ENCODE results near the gene U2SURP.
A peak's percentile ranks its signal among the peaks of the same experiment; 100 is the strongest.

The U2SURP gene

GRCh38 chr3:142998439-142998838 lies 2.9 kb upstream of the U2SURP start:
- no peak for TF ChIP-seq CTCF (IDR thresholded peaks at IDR 0.05; ENCODE audit: control insufficient read depth, extremely low read depth, insufficient read depth)
- no peak overlapping the region for H3K4me3 ChIP-seq (ENCODE audit: low read depth, low read length)
- no peak for DNase-seq (ENCODE audit: low read depth)

- H3K4me3 ChIP-seq (ENCODE audit: low read depth, low read length), result peak overlapping the region; percentile 92
- no peak for DNase-seq (ENCODE audit: low read depth)
- no peak for TF ChIP-seq CTCF (IDR thresholded peaks at IDR 0.05; ENCODE audit: control insufficient read depth, extremely low read depth, insufficient read depth)
Measured at GRCh38 chr3:142999881-143000280, 1.5 kb upstream of the U2SURP start.

GRCh38 chr3:143000528-143000927 lies 842 bp upstream of the U2SURP start:
- no peak for TF ChIP-seq CTCF (IDR thresholded peaks at IDR 0.05; ENCODE audit: control insufficient read depth, extremely low read depth, insufficient read depth)
- peak overlapping the region; percentile 92 for H3K4me3 ChIP-seq (ENCODE audit: low read depth, low read length)
- no peak for DNase-seq (ENCODE audit: low read depth)

GRCh38 chr3:143001034-143001368 lies 369 bp upstream of the U2SURP start:
- TF ChIP-seq CTCF (IDR thresholded peaks at IDR 0.05; ENCODE audit: control insufficient read depth, extremely low read depth, insufficient read depth), result no peak
- H3K4me3 ChIP-seq (ENCODE audit: low read depth, low read length), result peak overlapping the region; percentile 92
- no peak for DNase-seq (ENCODE audit: low read depth)

- DNase-seq (ENCODE audit: low read depth), result no peak
- TF ChIP-seq CTCF (IDR thresholded peaks at IDR 0.05; ENCODE audit: control insufficient read depth, extremely low read depth, insufficient read depth), result no peak
Measured at GRCh38 chr3:143002083-143002712, 828 bp downstream of the U2SURP start.

GRCh38 chr3:143002727-143003126 lies 1.4 kb downstream of the U2SURP start:
- H3K4me3 ChIP-seq (ENCODE audit: low read depth, low read length), result peak overlapping the region; percentile 92
- DNase-seq (ENCODE audit: low read depth), result no peak
- no peak for TF ChIP-seq CTCF (IDR thresholded peaks at IDR 0.05; ENCODE audit: control insufficient read depth, extremely low read depth, insufficient read depth)

More at GRCh38 chr3:143002083-143002712, 828 bp downstream of the U2SURP start:
- H3K4me3 ChIP-seq (ENCODE audit: low read depth, low read length), result peak overlapping the region; percentile 92

- DNase-seq (ENCODE audit: low read depth), result no peak
- no peak for TF ChIP-seq CTCF (IDR thresholded peaks at IDR 0.05; ENCODE audit: control insufficient read depth, extremely low read depth, insufficient read depth)
- H3K4me3 ChIP-seq (ENCODE audit: low read depth, low read length), result no peak overlapping the region
Measured at GRCh38 chr3:143004823-143005222, 3.5 kb downstream of the U2SURP start.

Data from LNCaP clone FGC (cell line).